Right lobe of liver (tissue), 4 donors: ENCODE results near the gene MRPS17.

Experiments used
- POLR2A ChIP-seq: fragments of 450-650 bp; IDR thresholded peaks from one replicate; pipeline ENCODE4 v1.6.1; 2017; ENCODE audit warnings: antibody characterized with exemption, mild to moderate bottlenecking
- TF ChIP-seq, protein P1 (sequence below), 4 donors: fragments of 200-600 bp in 3 of 4; fragments of 450-650 bp in 1 of 4; IDR thresholded peaks; one replicate each; pipeline versions ENCODE4 v1.5.1 to v1.8.0; 2016 to 2022; ENCODE audit warnings: antibody characterized with exemption in 4 of 4, mild to moderate bottlenecking in 2 of 4
- donor health status: DM: no; HTN: no; CAD: no.
- donor health status: DM: no; HTN: no; CAD: no.
- donor health status: DM: no; HTN: yes; CAD: no.

DNA sequence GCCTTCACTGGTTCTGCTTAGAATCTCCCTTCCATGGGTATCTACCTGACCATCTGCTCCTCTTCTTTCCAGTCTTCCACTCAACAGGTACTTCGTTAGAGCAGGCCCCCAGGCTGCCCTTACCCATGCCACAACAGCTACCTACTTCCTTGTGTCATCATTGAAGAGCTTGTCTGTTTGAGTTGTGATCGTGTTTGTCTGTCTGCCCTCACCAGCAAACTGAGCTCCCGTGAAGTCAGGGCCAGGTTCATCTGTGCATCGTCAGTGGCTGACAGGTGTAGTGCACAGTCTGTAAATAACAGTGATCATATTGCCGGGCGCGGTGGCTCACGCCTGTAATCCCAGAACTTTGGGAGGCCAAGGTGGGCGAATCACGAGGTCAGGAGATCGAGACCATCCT lies 17.7 kb downstream of the MRPS17 start:
- TF ChIP-seq POLR2A: no peak
- TF ChIP-seq, protein P1, sequence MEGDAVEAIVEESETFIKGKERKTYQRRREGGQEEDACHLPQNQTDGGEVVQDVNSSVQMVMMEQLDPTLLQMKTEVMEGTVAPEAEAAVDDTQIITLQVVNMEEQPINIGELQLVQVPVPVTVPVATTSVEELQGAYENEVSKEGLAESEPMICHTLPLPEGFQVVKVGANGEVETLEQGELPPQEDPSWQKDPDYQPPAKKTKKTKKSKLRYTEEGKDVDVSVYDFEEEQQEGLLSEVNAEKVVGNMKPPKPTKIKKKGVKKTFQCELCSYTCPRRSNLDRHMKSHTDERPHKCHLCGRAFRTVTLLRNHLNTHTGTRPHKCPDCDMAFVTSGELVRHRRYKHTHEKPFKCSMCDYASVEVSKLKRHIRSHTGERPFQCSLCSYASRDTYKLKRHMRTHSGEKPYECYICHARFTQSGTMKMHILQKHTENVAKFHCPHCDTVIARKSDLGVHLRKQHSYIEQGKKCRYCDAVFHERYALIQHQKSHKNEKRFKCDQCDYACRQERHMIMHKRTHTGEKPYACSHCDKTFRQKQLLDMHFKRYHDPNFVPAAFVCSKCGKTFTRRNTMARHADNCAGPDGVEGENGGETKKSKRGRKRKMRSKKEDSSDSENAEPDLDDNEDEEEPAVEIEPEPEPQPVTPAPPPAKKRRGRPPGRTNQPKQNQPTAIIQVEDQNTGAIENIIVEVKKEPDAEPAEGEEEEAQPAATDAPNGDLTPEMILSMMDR (IDR thresholded peaks at IDR 0.05): no peak
